Naive thymus-derived CD4-positive, alpha-beta T cell (primary cell): ENCODE results near the gene MAN1C1. TPM values are rescaled to one million over a fixed set of nuclear protein-coding genes. Genes with fewer than 3 reads are reported as not detected.
"Not testable (repeated sequence)": the region's sequence is repeated elsewhere in the genome, so short reads cannot be mapped to it uniquely, and the experiment has no call there.

Experiments
- ATAC-seq: fragments of 150-1000 bp; cut with Tn5 transposase; 2 replicates; pipeline ENCODE4 v1.10.0; 2021; ENCODE audit warnings: mild to moderate bottlenecking, moderate library complexity
- CTCF ChIA-PET: fragments of 350-600 bp; sonication (Branson Sonifier 250); formaldehyde crosslinking; loops from one replicate; lab custom pipeline; 2021; ENCODE audit warnings: antibody characterized with exemption; lab: Charles Lee
- POLR2A ChIA-PET: fragments of 350-600 bp; sonication (Branson Sonifier 250); formaldehyde crosslinking; loops from one replicate; lab custom pipeline; 2021; ENCODE audit warnings: antibody characterized with exemption, inconsistent platforms; lab: Charles Lee
- DNase-seq, 9 donors: peaks; one replicate each; pipeline versions ENCODE4 v3.0.0 to v3.0.0-alpha.2; 2020 to 2022; ENCODE audit warnings: mixed read lengths in 1 of 9
- H3K27ac ChIP-seq: one replicate; pipeline ENCODE4 v1.7.0; 2013; ENCODE audit warnings: mild to moderate bottlenecking, low read depth, low read length, moderate library complexity
- H3K27me3 ChIP-seq, 2 donors: one replicate each; pipeline ENCODE4 v1.7.0; 2013; ENCODE audit warnings: low read length in 2 of 2, mild to moderate bottlenecking in 2 of 2, moderate library complexity in 2 of 2; ENCODE audit not compliant: control insufficient read depth in 2 of 2, insufficient read depth in 2 of 2
- H3K36me3 ChIP-seq, 3 experiments: 1 replicate in 2 of 3; 2 replicates in 1 of 3; pipeline ENCODE4 v1.7.0; 2013; ENCODE audit warnings: low read length in 3 of 3, mild to moderate bottlenecking in 3 of 3, moderate library complexity in 1 of 3; ENCODE audit not compliant: insufficient read depth in 3 of 3, control insufficient read depth in 2 of 3
- H3K4me1 ChIP-seq, 2 donors: one replicate each; pipeline ENCODE4 v1.7.0; 2013; ENCODE audit warnings: low read length in 2 of 2, mild to moderate bottlenecking in 2 of 2, moderate library complexity in 1 of 2; ENCODE audit not compliant: control insufficient read depth in 2 of 2, insufficient read depth in 2 of 2
- H3K4me3 ChIP-seq: 2 replicates; pipeline ENCODE4 v1.7.0; 2013; ENCODE audit warnings: mild to moderate bottlenecking, low read length
- H3K9me3 ChIP-seq, 3 experiments: 1 replicate in 2 of 3; 2 replicates in 1 of 3; pipeline ENCODE4 v1.7.0; 2013; ENCODE audit warnings: low read length in 3 of 3; ENCODE audit not compliant: control insufficient read depth in 2 of 3
- H3K27ac Mint-ChIP-seq, 9 donors: one replicate each; pipeline ENCODE4 v1.8.0; 2020 to 2022; ENCODE audit warnings: mixed read lengths in 9 of 9, mild to moderate bottlenecking in 8 of 9, moderate library complexity in 5 of 9, inconsistent platforms in 2 of 9
- H3K27me3 Mint-ChIP-seq, 5 donors: one replicate each; pipeline ENCODE4 v1.8.0; 2021 to 2022; ENCODE audit warnings: mixed read lengths in 5 of 5, mild to moderate bottlenecking in 1 of 5
- H3K36me3 Mint-ChIP-seq, 5 donors: one replicate each; pipeline ENCODE4 v1.8.0; 2020 to 2022; ENCODE audit warnings: mixed read lengths in 5 of 5, mild to moderate bottlenecking in 3 of 5, inconsistent platforms in 1 of 5
- H3K4me1 Mint-ChIP-seq, 7 donors: one replicate each; pipeline ENCODE4 v1.8.0; 2020 to 2022; ENCODE audit warnings: mixed read lengths in 7 of 7, mild to moderate bottlenecking in 3 of 7, inconsistent platforms in 1 of 7
- H3K4me3 Mint-ChIP-seq, 10 donors: one replicate each; pipeline ENCODE4 v1.8.0; 2020 to 2022; ENCODE audit warnings: mild to moderate bottlenecking in 10 of 10, mixed read lengths in 10 of 10, moderate library complexity in 6 of 10, inconsistent platforms in 2 of 10
- H3K9me3 Mint-ChIP-seq, 11 donors: one replicate each; pipeline ENCODE4 v1.8.0; 2020 to 2022; ENCODE audit warnings: mixed read lengths in 11 of 11, mild to moderate bottlenecking in 4 of 11, inconsistent platforms in 1 of 11, moderate library complexity in 1 of 11
- intact Hi-C, 2 donors: fragments of 100-400 bp; cut with micrococcal nuclease; formaldehyde crosslinking; loops; one replicate each; pipeline ENCODE4 v1.15.1; 2023
- polyA plus RNA-seq, 2 donors: library from polyadenylated mRNA; unstranded; fragments of 300-500 nt; fragmentation: Illumina TruSeq; gene quantifications; one replicate each; pipeline ENCODE4 v1.2.3, GENCODE V29; 2021
- total RNA-seq, 6 experiments: library from RNA in 5 of 6; stranded (reverse) in 5 of 6; gene quantifications; 1 replicate in 5 of 6; 2 replicates in 1 of 6; pipeline ENCODE4 v1.2.3 and lab custom pipeline; 2021 to 2026

MAN1C1 gene
- total and polyA plus RNA-seq, 7 experiments from 2014 or later = 16.0 to 85.5 (median 61.0) TPM

GRCh38 chr1:25596641-25597040 lies 19.9 kb upstream of the MAN1C1 start:
- H3K27me3 ChIP-seq, H3K36me3 Mint-ChIP-seq, DNase-seq, intact Hi-C loops, H3K9me3 ChIP-seq, H3K4me3 Mint-ChIP-seq, H3K27ac ChIP-seq, POLR2A ChIA-PET, H3K36me3 ChIP-seq, H3K9me3 Mint-ChIP-seq, H3K4me3 ChIP-seq, H3K4me1 ChIP-seq, ATAC-seq: not testable (repeated sequence)
- CTCF ChIA-PET = interaction anchor here (1.4 kb wide), 1 partner anchor 94 kb away, joined by 4 read pairs; no protein-coding TSS in a partner anchor
- peak overlapping the region in 1 of 9 donors; percentile 52 for H3K27ac Mint-ChIP-seq
- peaks cover 0 to 49% (median 0%) of the 10 kb centered on the region in 5 donors for H3K27me3 Mint-ChIP-seq
- H3K4me1 Mint-ChIP-seq = peaks cover 3 to 18% (median 9%) of the 10 kb centered on the region in 7 donors

- peaks cover 0 to 50% (median 0%) of the 10 kb centered on the region in 5 donors for H3K27me3 Mint-ChIP-seq
Observed at GRCh38 chr1:25598879-25599278, 17.7 kb upstream of the MAN1C1 start.

GRCh38 chr1:25599969-25600610 lies 16.5 kb upstream of the MAN1C1 start:
- H3K9me3 ChIP-seq = no peaks in the 10 kb centered on the region
- H3K4me3 ChIP-seq = no peak overlapping the region
- intact Hi-C loops = no loop called here
- H3K36me3 ChIP-seq = no peaks in the 10 kb centered on the region
- no peak overlapping the region for H3K27ac ChIP-seq
- ChIA-PET CTCF (interaction anchor here (0.6 kb wide), 1 partner anchor 197 kb away, joined by 3 read pairs; no protein-coding TSS in a partner anchor), POLR2A (interaction anchor here (1.0 kb wide), 1 partner anchor 9 kb away, joined by 3 read pairs; no protein-coding TSS in a partner anchor)
- Mint-ChIP-seq H3K36me3 (peaks cover 0 to 7% (median 4%) of the 10 kb centered on the region in 5 donors), H3K4me3 (no peak overlapping the region), H3K4me1 (peaks cover 3 to 18% (median 8%) of the 10 kb centered on the region in 7 donors), H3K27ac (no peak overlapping the region), H3K9me3 (peaks cover 0 to 5% (median 0%) of the 10 kb centered on the region in 11 donors), H3K27me3 (peaks cover 0 to 50% (median 0%) of the 10 kb centered on the region in 5 donors)
- H3K27me3 ChIP-seq = no peaks in the 10 kb centered on the region
- no peaks in the 10 kb centered on the region for H3K4me1 ChIP-seq
- DNase-seq = no peak
- no peak for ATAC-seq

More at GRCh38 chr1:25598879-25599278, 17.7 kb upstream of the MAN1C1 start:
- Mint-ChIP-seq H3K4me3 (no peak overlapping the region), H3K27ac (peak overlapping the region in 2 of 9 donors; percentile 2 to 43), H3K36me3 (peaks cover 0 to 7% (median 4%) of the 10 kb centered on the region in 5 donors), H3K9me3 (peaks cover 0 to 7% (median 0%) of the 10 kb centered on the region in 11 donors), H3K4me1 (peaks cover 3 to 18% (median 9%) of the 10 kb centered on the region in 7 donors)
- H3K27me3 ChIP-seq = no peaks in the 10 kb centered on the region
- no peak overlapping the region for H3K27ac ChIP-seq
- no peak for DNase-seq
- H3K9me3 ChIP-seq = no peaks in the 10 kb centered on the region
- ATAC-seq = no peak
- no peaks in the 10 kb centered on the region for H3K4me1 ChIP-seq
- CTCF ChIA-PET = interaction anchor here (0.6 to 1.2 kb wide), 6 partner anchors 10 to 1348 kb away, joined by 3 to 7 read pairs (median 4); no protein-coding TSS in a partner anchor
- intact Hi-C loops = no loop called here
- no peaks in the 10 kb centered on the region for H3K36me3 ChIP-seq
- POLR2A ChIA-PET = interaction anchor here (0.7 to 1.1 kb wide), 2 partner anchors 34 to 112 kb away, joined by 3 to 4 read pairs; no protein-coding TSS in a partner anchor
- H3K4me3 ChIP-seq = no peak overlapping the region

GRCh38 chr1:25600971-25601699 lies 15.5 kb upstream of the MAN1C1 start:
- H3K9me3 Mint-ChIP-seq, DNase-seq, H3K4me1 ChIP-seq, H3K9me3 ChIP-seq, H3K27ac ChIP-seq, H3K36me3 Mint-ChIP-seq, ATAC-seq, H3K27me3 ChIP-seq, intact Hi-C loops, H3K4me3 ChIP-seq, H3K36me3 ChIP-seq, H3K27ac Mint-ChIP-seq: not testable (repeated sequence)
- H3K4me3 Mint-ChIP-seq = peak overlapping the region in 1 of 10 donors; percentile 33
- peaks cover 3 to 16% (median 6%) of the 10 kb centered on the region in 7 donors for H3K4me1 Mint-ChIP-seq
- POLR2A ChIA-PET = interaction anchor here (0.6 kb wide), 1 partner anchor 11 kb away, joined by 3 read pairs; no protein-coding TSS in a partner anchor
- peaks cover 0 to 51% (median 0%) of the 10 kb centered on the region in 5 donors for H3K27me3 Mint-ChIP-seq
- CTCF ChIA-PET = interaction anchor here (1.4 kb wide), 1 partner anchor 9 kb away, joined by 3 read pairs; no protein-coding TSS in a partner anchor

- H3K4me1 ChIP-seq, H3K4me3 ChIP-seq, POLR2A ChIA-PET, H3K9me3 ChIP-seq, H3K4me1 Mint-ChIP-seq, H3K36me3 ChIP-seq, intact Hi-C loops, DNase-seq, ATAC-seq, H3K36me3 Mint-ChIP-seq, H3K27ac ChIP-seq, H3K4me3 Mint-ChIP-seq, H3K27ac Mint-ChIP-seq, H3K27me3 ChIP-seq, CTCF ChIA-PET, H3K9me3 Mint-ChIP-seq: not testable (repeated sequence)
- peaks cover 0 to 58% (median 0%) of the 10 kb centered on the region in 5 donors for H3K27me3 Mint-ChIP-seq
Observed at GRCh38 chr1:25603779-25604538, 12.6 kb upstream of the MAN1C1 start.

GRCh38 chr1:25607123-25607522 lies 9.5 kb upstream of the MAN1C1 start:
- H3K4me3 Mint-ChIP-seq = peak overlapping the region in 4 of 10 donors; percentile 2 to 59 (median 6)
- H3K9me3 ChIP-seq = no peaks in the 10 kb centered on the region
- POLR2A ChIA-PET = no interaction called here
- intact Hi-C loops = loop anchor here in 1 of 2 donors (5.0 kb wide), 2 partner anchors 65 to 105 kb away; partner anchors contain the start of gene LDLRAP1
- H3K27ac ChIP-seq = no peak overlapping the region
- peaks cover 7 to 27% (median 21%) of the 10 kb centered on the region in 7 donors for H3K4me1 Mint-ChIP-seq
- H3K9me3 Mint-ChIP-seq = no peaks in the 10 kb centered on the region
- peaks cover 0 to 67% (median 0%) of the 10 kb centered on the region in 5 donors for H3K27me3 Mint-ChIP-seq
- ATAC-seq (no peak), DNase-seq (no peak)
- no peak overlapping the region for H3K4me3 ChIP-seq
- no peaks in the 10 kb centered on the region for H3K36me3 ChIP-seq
- peaks cover 0 to 6% of the 10 kb centered on the region in 2 donors for H3K27me3 ChIP-seq
- peak overlapping the region in 1 of 9 donors; percentile 8 for H3K27ac Mint-ChIP-seq
- CTCF ChIA-PET = interaction anchor here (1.9 to 7.2 kb wide), 3 partner anchors 12 to 203 kb away, joined by 5 to 106 read pairs (median 32); partner anchors contain the start of gene SELENON
- H3K4me1 ChIP-seq = peaks cover 0 to 4% of the 10 kb centered on the region in 2 donors
- no peaks in the 10 kb centered on the region for H3K36me3 Mint-ChIP-seq
